H7 (cell line): ENCODE measurements around the gene LPP. TPM values are rescaled to one million over a fixed set of nuclear protein-coding genes. Genes with fewer than 3 reads are reported as not detected.

Source experiments
- DNase-seq: peaks from one replicate; pipeline ENCODE4 v3.0.0; 2012
- H3K27me3 ChIP-seq: 2 replicates; pipeline ENCODE4 v1.6.0; 2011; ENCODE audit warnings: mild to moderate bottlenecking, low read length; ENCODE audit not compliant: control insufficient read depth, insufficient read depth
- H3K36me3 ChIP-seq: replicated peaks from 2 replicates; pipeline ENCODE4 v1.5.1; 2011; ENCODE audit warnings: low read length; ENCODE audit not compliant: control insufficient read depth, insufficient read depth
- H3K4me3 ChIP-seq: 2 replicates; pipeline ENCODE4 v1.5.1; 2011; ENCODE audit warnings: low read depth, mild to moderate bottlenecking, control low read depth, low read length, moderate library complexity; ENCODE audit not compliant: insufficient read depth
- total RNA-seq: library from RNA; depleted of rRNA; stranded (reverse); fragments of >200 nt; shearing (Covaris generic); gene quantifications from 2 replicates; pipeline ENCODE4 v1.2.3, GENCODE V29; 2014

Gene LPP
- total RNA-seq, 1 experiment from 2014 or later: 14.5 TPM

GRCh38 chr3:188187053-188187452 is 33.1 kb downstream of the LPP start:
- H3K36me3 ChIP-seq: no peaks in the 10 kb centered on the region
- H3K4me3 ChIP-seq: no peak overlapping the region
- no peaks in the 10 kb centered on the region for H3K27me3 ChIP-seq
- no peak for DNase-seq

GRCh38 chr3:188188911-188189310 is 35.0 kb downstream of the LPP start:
- Histone ChIP-seq H3K36me3 (no peaks in the 10 kb centered on the region), H3K4me3 (no peak overlapping the region), H3K27me3 (no peaks in the 10 kb centered on the region)
- DNase-seq: no peak

- H3K4me3 ChIP-seq: no peak overlapping the region
- DNase-seq: no peak
- no peaks in the 10 kb centered on the region for H3K27me3 ChIP-seq
- H3K36me3 ChIP-seq: no peaks in the 10 kb centered on the region
Measured at GRCh38 chr3:188191460-188191859, 37.5 kb downstream of the LPP start.

DNA sequence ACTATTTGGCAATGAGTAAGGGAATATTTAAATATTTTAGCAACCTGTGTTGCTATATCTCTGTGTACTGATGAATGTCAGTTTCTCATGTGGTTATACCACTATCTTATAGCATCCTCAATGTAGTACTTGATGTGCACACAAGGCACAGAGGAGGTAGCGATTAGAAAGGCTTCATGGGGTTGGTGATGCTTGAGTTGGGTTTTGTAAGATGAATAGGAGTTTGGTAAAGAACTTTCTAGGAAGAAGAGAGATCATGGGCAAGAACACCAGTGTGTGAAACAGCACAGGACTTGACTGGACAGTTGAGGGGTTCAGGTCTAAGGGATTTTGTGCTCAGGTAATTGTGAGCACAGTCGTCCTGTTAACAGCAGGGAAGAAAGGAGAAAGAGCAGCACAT is 38.1 kb downstream of the LPP start:
- no peak for DNase-seq
- H3K36me3 ChIP-seq: no peaks in the 10 kb centered on the region
- no peak overlapping the region for H3K4me3 ChIP-seq
- no peaks in the 10 kb centered on the region for H3K27me3 ChIP-seq

DNA sequence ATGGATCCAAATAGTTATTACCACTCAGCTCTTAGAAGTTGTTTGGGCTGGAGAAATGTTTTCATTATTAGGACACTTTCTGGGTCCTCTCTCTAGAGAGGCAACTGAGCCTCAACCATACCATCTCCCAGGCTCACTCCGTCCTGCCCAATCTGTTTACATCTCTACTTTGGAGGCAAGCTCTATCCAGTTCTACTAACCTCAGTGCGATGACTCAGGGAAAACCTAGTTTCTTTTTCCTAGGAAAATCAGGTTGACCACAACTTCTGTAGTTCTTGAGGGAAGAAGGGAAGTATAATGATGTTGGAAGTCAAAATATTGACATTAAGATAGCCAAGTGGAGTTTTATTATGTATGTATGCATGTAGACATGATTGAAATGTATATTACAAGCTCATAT is 40.4 kb downstream of the LPP start:
- H3K4me3 ChIP-seq: no peak overlapping the region
- DNase-seq: no peak
- H3K27me3 ChIP-seq: no peaks in the 10 kb centered on the region
- H3K36me3 ChIP-seq: no peaks in the 10 kb centered on the region

DNA sequence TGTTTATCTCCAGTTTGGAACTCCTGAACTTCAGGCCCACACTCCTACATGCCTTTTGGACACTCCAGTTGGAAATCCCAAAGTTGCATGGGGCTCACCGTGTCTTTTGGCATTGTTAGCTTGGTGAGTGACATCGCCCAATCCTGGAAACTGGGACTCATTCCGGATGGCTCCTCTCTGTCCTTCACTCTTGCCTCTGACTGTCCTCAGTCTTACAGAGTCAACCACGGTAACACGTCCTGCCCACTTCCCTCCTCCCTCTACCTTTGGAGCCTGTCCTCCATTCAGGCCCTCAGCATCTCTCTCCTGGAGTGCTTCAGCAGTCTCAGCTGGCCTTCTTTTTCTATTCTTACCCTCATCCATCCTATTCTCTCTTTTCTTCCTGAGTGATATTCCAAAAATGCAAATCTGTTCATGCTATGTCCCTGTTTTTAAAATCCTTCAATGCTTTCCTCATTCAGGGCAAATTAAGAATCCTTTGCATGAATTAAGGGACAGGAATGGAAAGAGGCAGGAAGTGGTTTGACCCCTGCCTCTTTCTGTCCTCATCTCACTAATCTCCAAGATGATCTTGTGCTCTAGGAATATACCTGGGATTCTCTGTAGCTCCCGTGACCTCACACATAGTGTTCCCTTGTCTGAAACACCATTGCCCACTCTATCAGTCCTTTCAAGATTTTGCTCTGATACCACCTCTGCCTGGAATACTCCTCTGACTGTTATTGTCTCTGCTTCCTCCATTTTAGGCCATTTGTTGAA is 42.5 kb downstream of the LPP start:
- DNase-seq: no peak
- no peaks in the 10 kb centered on the region for H3K36me3 ChIP-seq
- H3K27me3 ChIP-seq: no peaks in the 10 kb centered on the region
- no peak overlapping the region for H3K4me3 ChIP-seq

DNA sequence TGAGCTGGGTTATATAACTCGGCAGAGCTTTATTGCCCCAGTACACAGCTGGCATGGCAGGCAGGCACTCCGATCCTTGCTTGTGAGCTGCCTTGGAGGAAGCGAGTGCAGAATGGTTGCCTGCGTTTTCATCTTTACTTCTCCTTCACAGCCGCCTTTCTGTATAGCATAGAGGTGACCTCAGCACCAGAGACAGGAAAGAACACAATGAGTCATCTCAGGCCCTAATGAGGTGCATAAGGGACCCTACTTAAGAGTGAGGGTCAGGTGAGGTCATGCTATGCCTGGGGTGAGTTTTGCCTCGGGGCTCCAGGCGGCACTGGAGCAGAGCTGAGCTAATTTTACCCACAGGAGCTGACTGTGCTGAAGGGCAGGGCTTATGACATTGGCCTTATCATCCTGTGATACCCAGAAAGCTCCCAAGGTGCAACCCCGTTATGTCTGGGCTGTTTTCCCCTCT is 43.5 kb downstream of the LPP start:
- DNase-seq: no peak
- Histone ChIP-seq H3K4me3 (no peak overlapping the region), H3K36me3 (no peaks in the 10 kb centered on the region), H3K27me3 (no peaks in the 10 kb centered on the region)

DNA sequence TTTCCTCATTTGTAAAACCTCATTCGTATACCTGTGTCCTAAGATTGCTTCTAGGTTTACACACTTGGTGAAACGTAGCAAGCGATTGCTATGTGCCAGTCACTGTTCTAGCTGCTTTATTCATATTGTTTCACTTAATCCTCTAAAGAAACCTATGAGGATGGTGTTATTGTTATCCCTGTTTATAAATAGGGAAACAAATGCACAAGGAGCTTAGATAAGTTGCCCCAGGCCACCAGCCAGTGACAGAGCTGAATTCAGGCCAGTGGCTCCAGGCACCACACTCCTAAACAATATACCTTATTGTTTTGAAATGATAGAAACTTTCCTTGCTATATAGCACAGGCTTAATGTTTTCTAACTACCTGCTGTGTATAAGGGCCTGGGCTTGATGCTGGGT is 44.0 kb downstream of the LPP start:
- DNase-seq: no peak
- Histone ChIP-seq H3K27me3 (no peaks in the 10 kb centered on the region), H3K36me3 (no peaks in the 10 kb centered on the region), H3K4me3 (no peak overlapping the region)

DNA sequence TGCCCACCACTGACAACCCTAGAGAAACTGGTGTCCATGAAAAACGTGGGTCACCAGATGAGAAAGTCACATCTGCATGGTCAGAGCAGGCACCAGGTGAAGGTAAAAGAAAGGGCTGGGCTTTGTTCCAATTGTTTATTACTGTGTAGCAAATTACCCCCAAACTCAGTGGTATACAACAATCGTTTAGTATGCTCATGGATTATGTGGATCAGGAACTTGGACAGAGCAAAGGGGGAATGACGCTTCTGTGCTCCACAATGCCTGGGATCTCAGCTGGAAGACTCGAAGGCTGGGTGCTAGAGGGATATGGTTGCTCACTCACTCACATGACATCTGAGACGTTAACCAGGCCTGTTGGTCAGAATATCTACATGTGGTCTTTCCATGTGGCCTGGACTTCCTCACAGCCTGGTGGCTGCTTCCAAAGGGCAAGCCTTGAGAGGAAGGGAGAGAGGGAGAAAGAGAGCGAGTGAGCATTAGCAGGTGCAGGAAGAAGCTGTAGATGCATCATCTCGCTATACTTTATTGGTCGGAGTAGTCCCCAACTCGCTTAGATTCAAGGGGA is 44.9 kb downstream of the LPP start:
- Histone ChIP-seq H3K4me3 (no peak overlapping the region), H3K27me3 (no peaks in the 10 kb centered on the region), H3K36me3 (no peaks in the 10 kb centered on the region)
- no peak for DNase-seq

DNA sequence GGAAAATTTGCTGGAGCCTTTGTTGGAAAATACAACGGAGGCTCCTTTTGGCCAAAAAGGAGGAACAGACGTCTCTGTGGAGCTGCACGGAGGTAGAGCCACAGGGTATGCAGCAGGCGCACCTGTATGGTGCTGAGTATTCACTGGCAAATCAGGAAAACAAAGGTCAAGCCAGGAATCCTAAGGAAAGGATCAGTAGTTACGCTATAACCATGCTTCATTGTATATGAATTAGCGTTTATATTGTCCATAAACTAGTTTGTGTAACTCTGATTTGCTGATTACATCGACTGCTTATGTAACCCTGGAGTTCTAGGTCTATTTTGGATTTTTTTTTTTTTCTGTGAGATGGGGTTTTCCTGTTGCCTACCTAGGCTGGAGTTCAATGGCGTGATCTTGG is 45.4 kb downstream of the LPP start:
- H3K27me3 ChIP-seq: no peaks in the 10 kb centered on the region
- no peak overlapping the region for H3K4me3 ChIP-seq
- no peak for DNase-seq
- H3K36me3 ChIP-seq: no peaks in the 10 kb centered on the region

GRCh38 chr3:188200481-188200880 is 46.5 kb downstream of the LPP start:
- Histone ChIP-seq H3K36me3 (no peaks in the 10 kb centered on the region), H3K4me3 (no peak overlapping the region), H3K27me3 (no peaks in the 10 kb centered on the region)
- no peak for DNase-seq

DNA sequence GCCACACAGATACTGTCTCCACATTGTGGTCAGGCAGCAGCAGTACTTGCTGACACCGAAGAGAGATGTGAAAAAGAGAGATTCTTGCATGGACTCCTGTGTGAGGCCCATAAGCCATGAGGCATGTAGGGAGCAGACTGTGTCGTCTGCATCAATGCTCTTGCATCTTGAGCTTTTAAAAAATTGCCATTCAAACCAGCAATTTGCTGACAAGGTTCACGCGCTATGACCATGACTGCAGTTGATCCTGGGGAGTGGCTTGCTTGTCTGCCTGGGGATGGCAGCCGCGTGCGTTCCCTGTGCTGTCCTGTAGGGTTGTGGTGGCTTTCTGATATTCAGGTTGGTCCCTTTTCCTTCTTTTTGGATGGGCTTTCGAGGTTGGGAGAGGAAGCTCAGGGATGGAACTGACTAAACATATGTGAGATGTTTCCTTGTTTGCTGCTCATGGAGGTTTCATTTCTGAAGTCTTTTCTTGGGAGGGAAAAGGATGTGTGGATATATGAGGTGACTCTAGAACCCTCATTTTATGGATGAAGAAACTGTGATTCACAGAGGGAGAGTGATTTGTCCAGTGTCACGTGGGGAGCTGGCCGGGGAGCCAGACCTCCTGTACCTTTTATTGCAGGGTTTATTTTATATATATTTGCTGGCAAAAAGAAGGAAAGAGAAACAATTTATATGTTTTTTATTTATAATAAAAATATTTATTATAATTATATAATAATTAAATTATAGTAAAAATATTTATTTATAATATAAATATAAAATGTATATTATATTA is 48.6 kb downstream of the LPP start:
- no peaks in the 10 kb centered on the region for H3K36me3 ChIP-seq
- H3K27me3 ChIP-seq: no peaks in the 10 kb centered on the region
- DNase-seq: no peak
- no peak overlapping the region for H3K4me3 ChIP-seq

- no peaks in the 10 kb centered on the region for H3K36me3 ChIP-seq
- DNase-seq: no peak
- H3K4me3 ChIP-seq: no peak overlapping the region
- no peaks in the 10 kb centered on the region for H3K27me3 ChIP-seq
Measured at GRCh38 chr3:188204526-188204925, 50.6 kb downstream of the LPP start.

GRCh38 chr3:188205992-188206416 is 52.0 kb downstream of the LPP start:
- Histone ChIP-seq H3K27me3 (no peaks in the 10 kb centered on the region), H3K4me3 (no peak overlapping the region), H3K36me3 (no peaks in the 10 kb centered on the region)
- DNase-seq: no peak

DNA sequence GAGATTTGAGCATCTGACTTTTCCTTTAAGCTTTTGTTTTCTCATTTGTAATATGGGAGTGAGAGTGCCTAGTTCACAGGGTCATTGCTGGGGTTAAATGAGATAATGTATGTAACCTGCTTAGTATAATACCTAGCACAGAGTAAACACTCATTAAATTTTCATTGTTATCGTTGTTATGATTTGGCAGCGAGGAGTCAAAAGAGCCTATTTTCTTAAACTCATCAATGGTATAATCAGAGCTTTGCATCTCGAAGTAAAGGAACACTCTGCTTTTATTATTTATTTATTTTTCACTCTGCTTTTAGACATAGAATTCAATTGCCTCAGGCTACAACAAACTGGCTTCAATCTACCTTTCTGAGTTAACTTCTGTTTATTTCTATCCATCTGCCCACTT is 52.8 kb downstream of the LPP start:
- H3K36me3 ChIP-seq: no peaks in the 10 kb centered on the region
- no peak for DNase-seq
- H3K27me3 ChIP-seq: no peaks in the 10 kb centered on the region
- no peak overlapping the region for H3K4me3 ChIP-seq
